Activated CD8-positive, alpha-beta T cell treated with anti-CD3 and anti-CD28 coated beads, Interleukin-2, amount 10 ng/mL, durations not matched to agents 7 days and 5 days (primary cell): ENCODE measurements around the gene RBM15. TPM values are rescaled to one million over a fixed set of nuclear protein-coding genes. Genes with fewer than 3 reads are reported as not detected.

Source experiments
- ATAC-seq: fragments of 150-1000 bp; cut with Tn5 transposase; one replicate; pipeline ENCODE4 v1.10.0; 2021; ENCODE audit warnings: moderate library complexity
- CTCF ChIA-PET: fragments of 350-600 bp; sonication (Branson Sonifier 250); formaldehyde crosslinking; loops from one replicate; lab custom pipeline; 2021; ENCODE audit warnings: antibody characterized with exemption; lab: Charles Lee
- POLR2A ChIA-PET: fragments of 350-600 bp; sonication (Branson Sonifier 250); formaldehyde crosslinking; loops from one replicate; lab custom pipeline; 2021; ENCODE audit warnings: antibody characterized with exemption; lab: Charles Lee
- DNase-seq: peaks from one replicate; pipeline ENCODE4 v3.0.0-alpha.2; 2020
- H3K27ac Mint-ChIP-seq: one replicate; pipeline ENCODE4 v1.8.0; 2021; ENCODE audit warnings: mild to moderate bottlenecking, mixed read lengths
- H3K27me3 Mint-ChIP-seq: one replicate; pipeline ENCODE4 v1.8.0; 2021; ENCODE audit warnings: low read depth, mixed read lengths
- H3K36me3 Mint-ChIP-seq: one replicate; pipeline ENCODE4 v1.8.0; 2021; ENCODE audit warnings: low read depth, mixed read lengths
- H3K4me1 Mint-ChIP-seq: one replicate; pipeline ENCODE4 v1.8.0; 2021; ENCODE audit warnings: low read depth, mixed read lengths
- H3K4me3 Mint-ChIP-seq: one replicate; pipeline ENCODE4 v1.8.0; 2021; ENCODE audit warnings: mild to moderate bottlenecking, mixed read lengths
- H3K9me3 Mint-ChIP-seq: one replicate; pipeline ENCODE4 v1.8.0; 2022; ENCODE audit warnings: mixed read lengths; ENCODE audit not compliant: insufficient read depth
- total RNA-seq, 2 experiments: library from RNA; stranded (reverse); gene quantifications; one replicate each; pipeline ENCODE4 v1.2.3, GENCODE V29; 2021

RBM15 gene
- total RNA-seq = 10 to 100 TPM; 72.0 to 75.5 TPM

GRCh38 chr1:110338886-110339406, at the start of gene RBM15:
Gene RBM15, plus strand, starts transcription at chr1:110339377. Its CDS starts 29 bp downstream, at chr1:110339406.
- Mint-ChIP-seq H3K4me1 (peaks cover 52% of the 10 kb centered on the region), H3K36me3 (peaks cover 42% of the 10 kb centered on the region), H3K27me3 (no peaks in the 10 kb centered on the region), H3K4me3 (no peak within 1 kb of the TSS), H3K27ac (no peak within 1 kb of the TSS), H3K9me3 (no peaks in the 10 kb centered on the region)
- DNase-seq (peak; percentile 99), ATAC-seq (peak; percentile 82)
- ChIA-PET CTCF (interaction anchor here (0.7 to 5.2 kb wide), 19 partner anchors 8 to 1226 kb away, joined by 3 to 87 read pairs (median 6); partner anchors contain the start of genes KCNC4 and STRIP1), POLR2A (interaction anchor here (0.7 to 4.1 kb wide), 31 partner anchors 10 to 914 kb away, joined by 3 to 69 read pairs (median 4); partner anchors contain the start of genes KCNA3, KCNC4, LAMTOR5 and STRIP1)

- Mint-ChIP-seq H3K9me3 (no peaks in the 10 kb centered on the region), H3K4me1 (no peaks in the 10 kb centered on the region), H3K27me3 (no peaks in the 10 kb centered on the region), H3K27ac (no peak overlapping the region), H3K4me3 (no peak overlapping the region), H3K36me3 (no peaks in the 10 kb centered on the region)
- ATAC-seq = no peak
- ChIA-PET CTCF (interaction anchor here (1.5 to 2.0 kb wide), 3 partner anchors 84 to 95 kb away, joined by 4 to 10 read pairs (median 8); no protein-coding TSS in a partner anchor), POLR2A (interaction anchor here (1.6 kb wide), 1 partner anchor 8 kb away, joined by 3 read pairs; no protein-coding TSS in a partner anchor)
- no peak for DNase-seq
Measured at GRCh38 chr1:110291241-110292030, 47.7 kb upstream of the RBM15 start.

GRCh38 chr1:110292031-110292741, 47.0 kb upstream of the RBM15 start:
- POLR2A ChIA-PET = no interaction called here
- no peak for DNase-seq
- no peaks in the 10 kb centered on the region for H3K27me3 Mint-ChIP-seq

GRCh38 chr1:110293601-110294104, 45.5 kb upstream of the RBM15 start:
- ChIA-PET POLR2A (no interaction called here), CTCF (interaction anchor here (1.5 kb wide), 1 partner anchor 19 kb away, joined by 3 read pairs; no protein-coding TSS in a partner anchor)
- DNase-seq (no peak), ATAC-seq (no peak)
- Mint-ChIP-seq H3K4me3 (no peak overlapping the region), H3K36me3 (no peaks in the 10 kb centered on the region), H3K4me1 (no peaks in the 10 kb centered on the region), H3K27ac (no peak overlapping the region), H3K9me3 (no peaks in the 10 kb centered on the region), H3K27me3 (peaks cover 5% of the 10 kb centered on the region)

More at GRCh38 chr1:110292031-110292741, 47.0 kb upstream of the RBM15 start:
- CTCF ChIA-PET = interaction anchor here (1.5 to 2.0 kb wide), 3 partner anchors 84 to 95 kb away, joined by 4 to 10 read pairs (median 8); no protein-coding TSS in a partner anchor
- H3K4me1 Mint-ChIP-seq = no peaks in the 10 kb centered on the region
- H3K9me3 Mint-ChIP-seq = no peaks in the 10 kb centered on the region
- no peak for ATAC-seq
- H3K4me3 Mint-ChIP-seq = no peak overlapping the region
- no peaks in the 10 kb centered on the region for H3K36me3 Mint-ChIP-seq
- H3K27ac Mint-ChIP-seq = no peak overlapping the region

GRCh38 chr1:110294308-110294707, 44.9 kb upstream of the RBM15 start:
- Mint-ChIP-seq H3K4me3 (no peak overlapping the region), H3K4me1 (no peaks in the 10 kb centered on the region), H3K9me3 (no peaks in the 10 kb centered on the region), H3K27me3 (peaks cover 5% of the 10 kb centered on the region), H3K27ac (no peak overlapping the region), H3K36me3 (no peaks in the 10 kb centered on the region)
- POLR2A ChIA-PET = no interaction called here
- ATAC-seq (no peak), DNase-seq (no peak)
- CTCF ChIA-PET = interaction anchor here (1.5 kb wide), 1 partner anchor 19 kb away, joined by 3 read pairs; no protein-coding TSS in a partner anchor

- no peak for DNase-seq
- ATAC-seq = no peak
- CTCF ChIA-PET = interaction anchor here (1.3 to 1.5 kb wide), 3 partner anchors 11 to 91 kb away, joined by 4 to 6 read pairs (median 5); no protein-coding TSS in a partner anchor
- Mint-ChIP-seq H3K36me3 (no peaks in the 10 kb centered on the region), H3K4me1 (no peaks in the 10 kb centered on the region), H3K27me3 (peaks cover 7% of the 10 kb centered on the region), H3K27ac (no peak overlapping the region), H3K4me3 (no peak overlapping the region), H3K9me3 (no peaks in the 10 kb centered on the region)
- POLR2A ChIA-PET = interaction anchor here (0.7 kb wide), 1 partner anchor 8 kb away, joined by 3 read pairs; no protein-coding TSS in a partner anchor
Measured at GRCh38 chr1:110298991-110299390, 40.2 kb upstream of the RBM15 start.

- ATAC-seq (no peak), DNase-seq (no peak)
- Mint-ChIP-seq H3K27me3 (peaks cover 7% of the 10 kb centered on the region), H3K4me1 (no peaks in the 10 kb centered on the region), H3K9me3 (no peaks in the 10 kb centered on the region), H3K27ac (no peak overlapping the region), H3K4me3 (no peak overlapping the region), H3K36me3 (no peaks in the 10 kb centered on the region)
- ChIA-PET POLR2A (no interaction called here), CTCF (interaction anchor here (0.9 to 2.1 kb wide), 6 partner anchors 18 to 271 kb away, joined by 3 to 12 read pairs (median 4); no protein-coding TSS in a partner anchor)
Measured at GRCh38 chr1:110300412-110301085, 38.6 kb upstream of the RBM15 start.

- POLR2A ChIA-PET = no interaction called here
Measured at GRCh38 chr1:110302836-110303235, 36.3 kb upstream of the RBM15 start.

GRCh38 chr1:110305900-110306420, 33.2 kb upstream of the RBM15 start:
- CTCF ChIA-PET = interaction anchor here (17.0 kb wide), 1 partner anchor 100 kb away, joined by 460 read pairs; the partner anchor contains the start of gene KCNC4
- no peaks in the 10 kb centered on the region for H3K4me1 Mint-ChIP-seq
- no peaks in the 10 kb centered on the region for H3K9me3 Mint-ChIP-seq
- H3K36me3 Mint-ChIP-seq = no peaks in the 10 kb centered on the region
- POLR2A ChIA-PET = no interaction called here
- H3K4me3 Mint-ChIP-seq = no peak overlapping the region
- peaks cover 3% of the 10 kb centered on the region for H3K27me3 Mint-ChIP-seq
- H3K27ac Mint-ChIP-seq = no peak overlapping the region
- DNase-seq (no peak), ATAC-seq (no peak)

More at GRCh38 chr1:110302836-110303235, 36.3 kb upstream of the RBM15 start:
- Mint-ChIP-seq H3K36me3 (no peaks in the 10 kb centered on the region), H3K9me3 (no peaks in the 10 kb centered on the region), H3K27ac (no peak overlapping the region), H3K27me3 (peaks cover 4% of the 10 kb centered on the region), H3K4me3 (no peak overlapping the region), H3K4me1 (no peaks in the 10 kb centered on the region)
- DNase-seq = no peak
- CTCF ChIA-PET = interaction anchor here (2.0 to 17.0 kb wide), 2 partner anchors 10 to 97 kb away, joined by 10 to 460 read pairs; partner anchors contain the start of gene KCNC4
- no peak for ATAC-seq

GRCh38 chr1:110307239-110307974, 31.8 kb upstream of the RBM15 start:
- CTCF ChIA-PET = interaction anchor here (17.0 kb wide), 1 partner anchor 102 kb away, joined by 460 read pairs; the partner anchor contains the start of gene KCNC4
- Mint-ChIP-seq H3K4me1 (no peaks in the 10 kb centered on the region), H3K36me3 (no peaks in the 10 kb centered on the region), H3K27me3 (no peaks in the 10 kb centered on the region), H3K4me3 (no peak overlapping the region), H3K9me3 (no peaks in the 10 kb centered on the region), H3K27ac (no peak overlapping the region)
- POLR2A ChIA-PET = no interaction called here
- no peak for DNase-seq
- ATAC-seq = no peak
